GM23248 (cell line): ENCODE measurements around the gene COCH.

ENCODE experiments used
- EZH2 ChIP-seq: fragments of 200-600 bp; sonication (generic); IDR thresholded peaks from 2 replicates; pipeline ENCODE4 v1.6.1; 2018; ENCODE audit warnings: antibody characterized with exemption, mild to moderate bottlenecking; ENCODE audit not compliant: insufficient read depth, poor library complexity, severe bottlenecking
- EZH2phosphoT487 ChIP-seq: fragments of 200-600 bp; sonication (generic); IDR thresholded peaks from 2 replicates; pipeline ENCODE4 v1.6.1; 2018; ENCODE audit warnings: antibody characterized with exemption, moderate library complexity, mild to moderate bottlenecking, low read depth; ENCODE audit not compliant: insufficient read depth

DNA sequence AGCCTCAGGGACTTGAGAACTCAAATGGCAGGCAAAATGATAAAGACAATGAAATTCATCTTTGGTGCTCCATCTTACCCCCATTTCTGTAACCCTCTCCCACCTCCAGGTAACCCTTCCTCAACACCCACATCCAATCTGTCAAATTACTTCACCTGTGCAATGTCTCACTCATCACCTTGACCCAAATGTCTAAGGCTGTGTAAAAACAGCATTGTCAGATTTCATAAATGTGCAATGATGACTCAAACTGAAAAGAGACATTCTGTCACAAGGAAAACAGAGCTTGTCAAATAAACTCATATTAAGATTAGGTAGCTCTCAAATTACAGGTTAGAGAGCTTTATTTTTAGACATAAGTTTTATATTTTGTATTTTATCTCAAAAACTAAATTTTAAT is 19.9 kb upstream of the COCH start:
- TF ChIP-seq EZH2phosphoT487 (no peak), EZH2 (no peak)
